NCI-H2029 (cell line): ENCODE data around the gene NLRP5.
"Not testable (repeated sequence)": the region's sequence is repeated elsewhere in the genome, so short reads cannot be mapped to it uniquely, and the experiment has no call there.

Source experiments
- DNase-seq: peaks from one replicate; lab custom pipeline; 2025; lab: John Stamatoyannopoulos, UW

NLRP5 gene

GRCh38 chr19:56098731-56099568 is 112.4 kb downstream of the NLRP5 start:
- no peak for DNase-seq

GRCh38 chr19:56099638-56100539 is 113.3 kb downstream of the NLRP5 start:
- DNase-seq = no peak

GRCh38 chr19:56101095-56101494 is 114.5 kb downstream of the NLRP5 start:
- no peak for DNase-seq

GRCh38 chr19:56101746-56102535 is 115.4 kb downstream of the NLRP5 start:
- no peak for DNase-seq

- no peak for DNase-seq
These were observed 116.5 kb downstream of the NLRP5 start for GRCh38 chr19:56103027-56103614.

- DNase-seq = no peak
These were observed 117.8 kb downstream of the NLRP5 start for GRCh38 chr19:56104423-56104822.

- DNase-seq = peak; percentile 58
These were observed 118.6 kb downstream of the NLRP5 start for GRCh38 chr19:56105090-56105701.

GRCh38 chr19:56105831-56106396 is 119.3 kb downstream of the NLRP5 start:
- DNase-seq = not testable (repeated sequence)

DNA sequence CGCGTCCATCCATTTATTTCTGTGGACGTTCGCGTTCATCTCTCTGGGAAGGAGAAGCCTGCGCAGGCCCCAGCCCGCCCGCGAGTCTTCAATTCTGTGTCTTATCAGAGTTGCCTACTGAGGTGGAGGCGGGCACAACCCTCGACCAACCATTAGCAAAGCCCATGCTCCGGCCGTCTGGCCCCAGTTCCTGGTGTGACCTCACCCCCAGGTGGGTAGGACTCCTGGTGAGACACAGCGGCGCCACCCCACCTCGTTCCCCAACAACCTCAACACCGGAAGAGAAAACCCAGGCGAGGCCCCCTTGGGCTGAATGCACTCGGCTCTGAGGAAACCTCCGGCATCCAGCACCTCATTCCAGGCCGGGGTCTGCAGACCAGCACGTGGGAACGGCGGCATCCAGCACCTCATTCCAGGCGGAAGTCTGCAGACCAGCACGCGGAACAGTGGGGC is 119.8 kb downstream of the NLRP5 start:
- no peak for DNase-seq

GRCh38 chr19:56106993-56107392 is 120.4 kb downstream of the NLRP5 start:
- DNase-seq = no peak

- no peak for DNase-seq
These were observed 121.2 kb downstream of the NLRP5 start for GRCh38 chr19:56107626-56108351.

- DNase-seq = no peak
These were observed 122.0 kb downstream of the NLRP5 start for GRCh38 chr19:56108447-56109195.

DNA sequence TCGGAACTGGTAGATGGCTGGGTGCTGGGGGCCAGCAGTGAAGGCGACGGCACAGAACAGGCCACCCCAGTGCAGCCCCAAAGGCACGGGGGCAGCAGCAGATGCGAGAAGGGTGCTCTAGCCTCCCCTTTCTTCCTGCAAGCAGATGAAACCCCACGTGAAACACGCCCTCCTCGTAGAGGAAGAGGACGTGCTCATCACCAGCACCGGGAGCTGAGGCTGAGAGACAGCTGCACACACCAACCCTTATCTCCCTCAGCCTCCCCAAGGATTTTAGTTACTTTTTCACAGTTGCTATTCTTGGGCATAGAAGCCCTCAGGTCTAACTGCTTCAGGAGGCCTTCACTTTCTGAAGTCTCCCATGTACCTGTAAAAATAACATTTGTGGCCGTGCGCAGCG is 122.7 kb downstream of the NLRP5 start:
- DNase-seq = no peak

DNA sequence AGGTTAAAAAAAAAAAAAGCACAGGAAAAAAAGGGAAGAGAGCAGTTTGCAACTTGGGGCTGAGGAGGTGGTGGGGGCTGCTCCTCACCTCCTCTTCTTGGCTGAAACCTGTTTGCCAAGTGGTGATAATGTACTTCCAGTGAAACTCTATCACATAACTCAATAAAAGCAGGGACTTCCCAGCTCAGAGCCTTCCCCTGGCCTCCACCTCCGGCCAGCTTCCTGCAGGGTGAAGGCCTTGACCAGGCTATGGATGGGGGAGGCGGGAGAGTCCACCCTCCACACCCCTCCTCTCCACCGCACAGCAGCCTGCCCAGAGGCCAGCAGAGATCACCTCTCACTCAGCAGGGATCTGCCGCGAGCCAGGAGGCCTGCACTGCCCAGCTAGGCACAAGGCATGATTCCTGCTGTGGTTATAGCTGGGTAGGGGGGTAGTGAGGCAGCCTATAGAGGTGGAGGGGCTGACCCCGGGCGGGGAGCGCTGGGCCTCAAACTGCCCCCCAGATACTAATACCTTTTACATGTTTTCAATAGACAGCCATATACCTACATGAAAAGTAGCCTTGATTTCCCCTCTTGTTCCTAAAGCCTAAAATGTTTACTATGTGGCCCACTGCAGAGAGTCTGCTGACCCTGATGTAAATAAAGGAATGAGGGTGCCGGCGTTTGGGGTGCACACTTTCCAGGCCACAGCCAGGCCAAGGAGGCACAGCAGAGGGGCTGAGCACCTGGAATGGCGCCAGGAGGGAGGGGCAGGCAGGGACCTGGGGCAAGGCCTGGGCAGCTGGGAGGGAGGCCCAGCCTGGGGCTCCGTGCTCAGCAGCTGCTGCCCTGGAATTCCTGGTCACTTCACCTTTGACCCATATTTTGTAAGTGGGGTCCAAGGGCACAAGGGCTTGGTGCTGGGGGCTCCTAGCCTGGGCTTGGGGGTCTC is 124.2 kb downstream of the NLRP5 start:
- no peak for DNase-seq
